CD4-positive, alpha-beta memory T cell (primary cell): ENCODE measurements around the gene SH3BP4. TPM values are rescaled to one million over a fixed set of nuclear protein-coding genes. Genes with fewer than 3 reads are reported as not detected.

ENCODE experiments used
- CTCF ChIA-PET: fragments of 350-600 bp; sonication (Branson Sonifier 250); formaldehyde crosslinking; loops from one replicate; lab custom pipeline; 2021; ENCODE audit warnings: inconsistent platforms; ENCODE audit not compliant: partially characterized antibody; lab: Charles Lee
- POLR2A ChIA-PET: fragments of 350-600 bp; sonication (Branson Sonifier 250); formaldehyde crosslinking; loops from one replicate; lab custom pipeline; 2021; ENCODE audit not compliant: partially characterized antibody; lab: Charles Lee
- DNase-seq, 5 donors: peaks; one replicate each; pipeline versions ENCODE4 v3.0.0 to v3.0.0-alpha.2; 2020 to 2022; ENCODE audit warnings: mixed read lengths in 1 of 5
- H3K27ac ChIP-seq: one replicate; pipeline ENCODE4 v1.7.0; 2013; ENCODE audit warnings: low read depth, low read length
- H3K27me3 ChIP-seq: 2 replicates; pipeline ENCODE4 v1.7.0; 2013; ENCODE audit warnings: mild to moderate bottlenecking, low read length, moderate library complexity; ENCODE audit not compliant: insufficient read depth
- H3K36me3 ChIP-seq: 2 replicates; pipeline ENCODE4 v1.7.0; 2013; ENCODE audit warnings: mild to moderate bottlenecking, low read length, moderate library complexity; ENCODE audit not compliant: insufficient read depth
- H3K4me1 ChIP-seq: 2 replicates; pipeline ENCODE4 v1.7.0; 2013; ENCODE audit warnings: mild to moderate bottlenecking, low read length, moderate library complexity; ENCODE audit not compliant: insufficient read depth
- H3K4me3 ChIP-seq, 2 donors: one replicate each; pipeline ENCODE4 v1.7.0; 2013; ENCODE audit warnings: low read length in 2 of 2, mild to moderate bottlenecking in 1 of 2
- H3K9me3 ChIP-seq, 2 donors: one replicate each; pipeline ENCODE4 v1.7.0; 2013; ENCODE audit warnings: low read length in 2 of 2, control low read depth in 1 of 2; ENCODE audit not compliant: control insufficient read depth in 1 of 2
- H3K27ac Mint-ChIP-seq, 7 donors: one replicate each; pipeline ENCODE4 v1.8.0; 2020 to 2021; ENCODE audit warnings: mixed read lengths in 7 of 7, mild to moderate bottlenecking in 6 of 7, inconsistent platforms in 3 of 7, moderate library complexity in 3 of 7
- H3K27me3 Mint-ChIP-seq, 2 donors: one replicate each; pipeline ENCODE4 v1.8.0; 2020 to 2021; ENCODE audit warnings: mixed read lengths in 2 of 2
- H3K36me3 Mint-ChIP-seq, 2 donors: one replicate each; pipeline ENCODE4 v1.8.0; 2020 to 2021; ENCODE audit warnings: mixed read lengths in 2 of 2, inconsistent platforms in 1 of 2, mild to moderate bottlenecking in 1 of 2
- H3K4me1 Mint-ChIP-seq, 4 donors: one replicate each; pipeline ENCODE4 v1.8.0; 2020 to 2021; ENCODE audit warnings: mixed read lengths in 4 of 4, mild to moderate bottlenecking in 1 of 4
- H3K4me3 Mint-ChIP-seq, 8 donors: one replicate each; pipeline ENCODE4 v1.8.0; 2020 to 2021; ENCODE audit warnings: mixed read lengths in 8 of 8, mild to moderate bottlenecking in 7 of 8, moderate library complexity in 6 of 8, inconsistent platforms in 3 of 8
- H3K9me3 Mint-ChIP-seq, 8 donors: one replicate each; pipeline ENCODE4 v1.8.0; 2020 to 2021; ENCODE audit warnings: mixed read lengths in 8 of 8, mild to moderate bottlenecking in 5 of 8, inconsistent platforms in 3 of 8, moderate library complexity in 1 of 8
- intact Hi-C: fragments of 100-400 bp; cut with micrococcal nuclease; formaldehyde crosslinking; loops from one replicate; pipeline ENCODE4 v1.15.1; 2023
- polyA plus RNA-seq, 2 donors: library from polyadenylated mRNA; unstranded; fragments of 300-500 nt; fragmentation: Illumina TruSeq; gene quantifications; one replicate each; pipeline ENCODE4 v1.2.3, GENCODE V29; 2021
- total RNA-seq, 2 experiments: library from RNA; stranded (reverse); gene quantifications; one replicate each; pipeline ENCODE4 v1.2.3, GENCODE V29; 2021

SH3BP4 gene
- total and polyA plus RNA-seq, 4 experiments from 2014 or later = 0.20 TPM; not detected in 3

- DNase-seq = no peak
- CTCF ChIA-PET = no interaction called here
- intact Hi-C loops = no loop called here
- Mint-ChIP-seq H3K4me3 (peak overlapping the region in 1 of 8 donors; percentile 14), H3K9me3 (peaks cover 0 to 1% (median 0%) of the 10 kb centered on the region in 8 donors), H3K36me3 (no peaks in the 10 kb centered on the region), H3K4me1 (peaks cover 5 to 15% (median 13%) of the 10 kb centered on the region in 4 donors), H3K27me3 (peaks cover 3 to 10% of the 10 kb centered on the region in 2 donors), H3K27ac (no peak overlapping the region)
- Histone ChIP-seq H3K27me3 (no peaks in the 10 kb centered on the region), H3K27ac (no peak overlapping the region), H3K9me3 (no peaks in the 10 kb centered on the region), H3K4me3 (no peak overlapping the region), H3K4me1 (peaks cover 7% of the 10 kb centered on the region), H3K36me3 (no peaks in the 10 kb centered on the region)
- POLR2A ChIA-PET = no interaction called here
These were observed 95.6 kb downstream of the SH3BP4 start for GRCh38 chr2:235047171-235048160.

- Histone ChIP-seq H3K4me1 (peaks cover 7% of the 10 kb centered on the region), H3K4me3 (no peak overlapping the region), H3K36me3 (no peaks in the 10 kb centered on the region), H3K27ac (no peak overlapping the region), H3K9me3 (no peaks in the 10 kb centered on the region), H3K27me3 (no peaks in the 10 kb centered on the region)
- ChIA-PET POLR2A (no interaction called here), CTCF (no interaction called here)
- peaks cover 0 to 1% (median 0%) of the 10 kb centered on the region in 8 donors for H3K9me3 Mint-ChIP-seq
- no peak overlapping the region for H3K4me3 Mint-ChIP-seq
- peaks cover 3 to 12% of the 10 kb centered on the region in 2 donors for H3K27me3 Mint-ChIP-seq
- no peaks in the 10 kb centered on the region for H3K36me3 Mint-ChIP-seq
- no peak overlapping the region for H3K27ac Mint-ChIP-seq
- DNase-seq = no peak
- intact Hi-C loops = no loop called here
- H3K4me1 Mint-ChIP-seq = peaks cover 5 to 15% (median 13%) of the 10 kb centered on the region in 4 donors
These were observed 96.7 kb downstream of the SH3BP4 start for GRCh38 chr2:235048549-235048948.

- H3K4me1 Mint-ChIP-seq = peaks cover 5 to 15% (median 13%) of the 10 kb centered on the region in 4 donors
- intact Hi-C loops = no loop called here
- Histone ChIP-seq H3K36me3 (no peaks in the 10 kb centered on the region), H3K4me1 (peaks cover 7% of the 10 kb centered on the region), H3K9me3 (no peaks in the 10 kb centered on the region), H3K27ac (no peak overlapping the region), H3K4me3 (no peak overlapping the region), H3K27me3 (no peaks in the 10 kb centered on the region)
- CTCF ChIA-PET = no interaction called here
- H3K27me3 Mint-ChIP-seq = peaks cover 3 to 12% of the 10 kb centered on the region in 2 donors
- no peak overlapping the region for H3K27ac Mint-ChIP-seq
- POLR2A ChIA-PET = no interaction called here
- no peak overlapping the region for H3K4me3 Mint-ChIP-seq
- no peak for DNase-seq
- H3K9me3 Mint-ChIP-seq = peaks cover 0 to 1% (median 0%) of the 10 kb centered on the region in 8 donors
- no peaks in the 10 kb centered on the region for H3K36me3 Mint-ChIP-seq
These were observed 97.3 kb downstream of the SH3BP4 start for GRCh38 chr2:235049069-235049468.

GRCh38 chr2:235049719-235050118, 97.9 kb downstream of the SH3BP4 start:
- POLR2A ChIA-PET = no interaction called here
- H3K4me1 Mint-ChIP-seq = peaks cover 5 to 15% (median 13%) of the 10 kb centered on the region in 4 donors
- DNase-seq = no peak

GRCh38 chr2:235050980-235051351, 99.1 kb downstream of the SH3BP4 start:
- H3K27ac Mint-ChIP-seq = no peak overlapping the region
- peaks cover 0 to 1% (median 0%) of the 10 kb centered on the region in 8 donors for H3K9me3 Mint-ChIP-seq
- H3K4me1 Mint-ChIP-seq = peaks cover 2 to 4% (median 3%) of the 10 kb centered on the region in 4 donors
- H3K9me3 ChIP-seq = no peaks in the 10 kb centered on the region
- peaks cover 2 to 15% of the 10 kb centered on the region in 2 donors for H3K27me3 Mint-ChIP-seq
- ChIA-PET CTCF (no interaction called here), POLR2A (no interaction called here)
- no peak overlapping the region for H3K4me3 ChIP-seq
- H3K4me3 Mint-ChIP-seq = no peak overlapping the region
- DNase-seq = no peak
- peaks cover under 1% of the 10 kb centered on the region for H3K4me1 ChIP-seq
- H3K36me3 Mint-ChIP-seq = no peaks in the 10 kb centered on the region
- no peaks in the 10 kb centered on the region for H3K36me3 ChIP-seq
- H3K27me3 ChIP-seq = no peaks in the 10 kb centered on the region
- intact Hi-C loops = no loop called here
- no peak overlapping the region for H3K27ac ChIP-seq

More at GRCh38 chr2:235049719-235050118, 97.9 kb downstream of the SH3BP4 start:
- Mint-ChIP-seq H3K4me3 (no peak overlapping the region), H3K27ac (no peak overlapping the region), H3K9me3 (peaks cover 0 to 1% (median 0%) of the 10 kb centered on the region in 8 donors), H3K36me3 (no peaks in the 10 kb centered on the region), H3K27me3 (peaks cover 3 to 12% of the 10 kb centered on the region in 2 donors)
- H3K9me3 ChIP-seq = no peaks in the 10 kb centered on the region
- CTCF ChIA-PET = no interaction called here
- H3K27me3 ChIP-seq = no peaks in the 10 kb centered on the region
- no peaks in the 10 kb centered on the region for H3K36me3 ChIP-seq
- no peak overlapping the region for H3K27ac ChIP-seq
- H3K4me3 ChIP-seq = no peak overlapping the region
- peaks cover 7% of the 10 kb centered on the region for H3K4me1 ChIP-seq
- intact Hi-C loops = no loop called here

- Mint-ChIP-seq H3K4me3 (no peak overlapping the region), H3K27me3 (peaks cover 2 to 13% of the 10 kb centered on the region in 2 donors), H3K27ac (no peak overlapping the region), H3K4me1 (peaks cover 0 to 2% (median under 1%) of the 10 kb centered on the region in 4 donors), H3K36me3 (no peaks in the 10 kb centered on the region), H3K9me3 (peaks cover 0 to 1% (median 0%) of the 10 kb centered on the region in 8 donors)
- Histone ChIP-seq H3K27ac (no peak overlapping the region), H3K36me3 (no peaks in the 10 kb centered on the region), H3K27me3 (no peaks in the 10 kb centered on the region), H3K9me3 (no peaks in the 10 kb centered on the region), H3K4me3 (no peak overlapping the region), H3K4me1 (no peaks in the 10 kb centered on the region)
- POLR2A ChIA-PET = no interaction called here
- CTCF ChIA-PET = no interaction called here
- DNase-seq = no peak
- intact Hi-C loops = loop anchor here (1.0 kb wide), 1 partner anchor 28 kb away; no protein-coding TSS in a partner anchor
These were observed 99.8 kb downstream of the SH3BP4 start for GRCh38 chr2:235051436-235052260.
